LNCAP (cell line): ENCODE results near the gene MTRF1.

Experiments used
- TF ChIP-seq, protein P1 (sequence below): fragments of 450-650 bp; IDR thresholded peaks from 2 replicates; pipeline ENCODE4 v1.5.1; 2017; ENCODE audit warnings: mild to moderate bottlenecking

MTRF1 gene

DNA sequence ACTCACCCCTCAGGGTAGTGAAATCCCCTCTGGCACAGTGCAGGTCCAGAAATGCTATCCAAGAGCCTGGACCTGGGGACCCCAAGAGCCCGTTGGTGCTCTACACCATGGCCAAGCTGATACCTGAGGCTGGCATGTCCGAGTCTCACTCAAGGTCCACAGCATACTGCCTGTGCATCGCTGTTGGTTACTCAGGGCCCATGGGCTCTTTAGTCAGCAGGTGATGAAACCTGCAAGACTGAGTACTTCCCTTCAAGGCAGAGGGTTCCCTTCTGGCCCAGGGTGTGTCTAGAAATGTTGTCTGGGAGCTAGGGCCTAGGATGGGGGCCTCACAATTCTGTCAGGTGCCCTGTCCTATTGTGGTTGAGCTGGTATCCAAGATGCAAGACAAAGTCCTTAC is 49.5 kb downstream of the MTRF1 start:
- TF ChIP-seq, protein P1, sequence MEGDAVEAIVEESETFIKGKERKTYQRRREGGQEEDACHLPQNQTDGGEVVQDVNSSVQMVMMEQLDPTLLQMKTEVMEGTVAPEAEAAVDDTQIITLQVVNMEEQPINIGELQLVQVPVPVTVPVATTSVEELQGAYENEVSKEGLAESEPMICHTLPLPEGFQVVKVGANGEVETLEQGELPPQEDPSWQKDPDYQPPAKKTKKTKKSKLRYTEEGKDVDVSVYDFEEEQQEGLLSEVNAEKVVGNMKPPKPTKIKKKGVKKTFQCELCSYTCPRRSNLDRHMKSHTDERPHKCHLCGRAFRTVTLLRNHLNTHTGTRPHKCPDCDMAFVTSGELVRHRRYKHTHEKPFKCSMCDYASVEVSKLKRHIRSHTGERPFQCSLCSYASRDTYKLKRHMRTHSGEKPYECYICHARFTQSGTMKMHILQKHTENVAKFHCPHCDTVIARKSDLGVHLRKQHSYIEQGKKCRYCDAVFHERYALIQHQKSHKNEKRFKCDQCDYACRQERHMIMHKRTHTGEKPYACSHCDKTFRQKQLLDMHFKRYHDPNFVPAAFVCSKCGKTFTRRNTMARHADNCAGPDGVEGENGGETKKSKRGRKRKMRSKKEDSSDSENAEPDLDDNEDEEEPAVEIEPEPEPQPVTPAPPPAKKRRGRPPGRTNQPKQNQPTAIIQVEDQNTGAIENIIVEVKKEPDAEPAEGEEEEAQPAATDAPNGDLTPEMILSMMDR, result no peak

DNA sequence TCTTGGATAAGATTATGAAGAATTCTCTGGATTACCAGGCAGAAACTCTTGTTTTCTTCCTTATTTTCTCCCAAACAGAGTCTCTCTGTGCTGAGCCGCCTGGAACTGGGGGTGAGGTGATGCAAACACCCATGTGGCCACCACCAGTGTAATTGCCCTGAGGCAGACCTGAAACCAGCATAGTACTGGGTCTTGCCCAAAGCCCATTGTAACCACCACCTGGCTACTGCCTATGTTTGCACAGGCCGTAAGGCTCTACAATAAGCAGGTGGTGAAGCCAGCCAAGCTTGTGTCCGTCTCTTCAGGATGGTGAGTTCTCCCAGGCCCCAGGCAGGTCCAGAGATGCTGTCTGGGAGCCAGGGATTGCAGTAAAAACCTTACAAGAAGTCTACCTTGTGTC is 50.1 kb downstream of the MTRF1 start:
- TF ChIP-seq, protein P1, result no peak

DNA sequence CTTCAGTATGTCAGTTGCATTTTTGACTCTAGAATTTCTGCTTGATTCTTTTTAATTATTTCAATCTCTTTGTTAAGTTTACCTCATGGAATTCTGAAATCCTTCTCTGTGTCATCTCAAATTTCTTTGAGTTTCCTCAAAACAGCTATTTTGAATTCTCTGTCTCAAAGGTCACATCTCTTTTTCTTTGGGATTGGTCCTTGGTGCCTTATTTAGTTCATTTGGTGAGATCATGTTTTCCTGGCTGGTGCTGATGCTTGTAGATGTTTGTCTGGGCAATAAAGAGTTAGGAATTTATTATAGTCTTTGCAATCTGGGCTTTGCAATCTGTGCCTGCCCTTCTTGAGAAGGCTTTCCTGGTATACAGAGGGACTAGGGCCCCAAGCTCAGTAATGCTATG is 50.5 kb downstream of the MTRF1 start:
- TF ChIP-seq, protein P1, result no peak

DNA sequence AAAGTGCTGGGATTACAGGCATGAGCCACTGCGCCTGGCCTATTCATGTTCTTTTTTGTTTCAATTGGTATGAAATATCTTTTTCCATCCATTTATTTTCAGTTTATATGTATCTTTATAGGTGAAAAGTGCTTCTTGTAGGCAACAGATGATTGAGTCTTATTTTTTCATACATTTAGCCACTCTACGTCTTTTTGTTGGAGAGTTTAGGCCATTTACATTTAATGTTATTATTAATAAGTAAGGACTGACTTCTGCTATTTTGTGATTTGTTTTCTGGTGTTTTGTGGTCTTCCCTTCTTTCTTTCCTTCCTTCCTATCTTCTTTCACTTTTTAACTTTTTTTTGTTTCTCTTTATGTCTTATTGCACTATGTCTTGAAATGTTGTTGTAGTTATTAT is 52.3 kb downstream of the MTRF1 start:
- TF ChIP-seq, protein P1, result no peak

DNA sequence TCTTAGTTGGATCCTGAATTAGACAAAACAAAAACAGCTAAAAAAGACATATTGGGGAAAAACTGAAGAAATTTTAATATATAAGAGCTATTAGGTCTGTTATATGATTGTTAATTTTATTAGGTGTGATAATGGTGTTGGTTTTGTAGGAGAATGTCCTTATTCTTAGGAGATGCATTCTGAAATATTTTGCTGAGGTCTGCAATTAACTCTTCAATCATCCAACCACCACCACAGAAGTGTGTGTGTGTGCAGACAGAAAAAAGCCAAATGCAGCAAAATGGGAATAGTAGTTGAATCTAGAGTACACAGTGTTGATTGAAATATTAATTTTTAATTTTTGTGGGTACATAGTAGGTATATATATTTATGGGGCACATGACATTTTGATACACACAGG is 56.9 kb downstream of the MTRF1 start:
- TF ChIP-seq, protein P1, result no peak

DNA sequence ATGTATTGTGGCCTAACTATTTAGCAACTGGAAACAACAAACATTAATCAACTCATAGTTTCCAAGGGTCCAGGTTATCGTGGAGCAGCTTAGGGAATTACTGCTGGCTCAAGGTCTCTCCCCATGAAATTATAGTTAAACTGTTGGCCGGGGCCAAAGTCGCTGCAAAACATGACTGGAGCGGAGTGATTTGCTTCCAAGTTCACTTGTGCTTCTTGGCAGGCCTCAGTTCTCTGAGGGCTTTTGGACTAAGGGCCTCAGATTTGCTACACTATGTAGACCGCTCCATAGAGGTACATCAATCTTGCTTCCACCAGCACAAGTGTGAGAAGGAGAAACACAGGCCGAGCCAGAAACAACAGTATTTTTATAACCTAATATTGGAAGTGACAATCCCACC is 59.6 kb downstream of the MTRF1 start:
- TF ChIP-seq, protein P1, result no peak

DNA sequence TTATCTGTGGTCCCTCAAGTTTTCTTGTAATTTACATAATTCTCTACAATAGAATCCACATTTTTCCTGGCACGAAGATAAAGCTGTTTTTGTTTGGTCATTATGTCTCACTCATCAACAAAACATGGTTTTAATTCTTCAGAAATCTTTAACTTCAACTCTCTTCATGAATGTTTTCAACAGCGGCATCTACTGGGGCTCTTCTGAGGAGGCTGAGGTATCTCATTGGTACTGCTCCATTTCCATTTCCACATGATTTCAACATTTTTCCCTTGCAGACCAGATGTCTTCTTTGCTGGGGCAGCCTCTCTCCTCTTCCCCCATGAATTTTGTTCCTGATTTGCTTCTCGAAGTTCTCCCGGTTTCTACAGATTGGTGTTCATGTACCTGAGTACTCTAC is 63.2 kb downstream of the MTRF1 start:
- TF ChIP-seq, protein P1, result no peak

DNA sequence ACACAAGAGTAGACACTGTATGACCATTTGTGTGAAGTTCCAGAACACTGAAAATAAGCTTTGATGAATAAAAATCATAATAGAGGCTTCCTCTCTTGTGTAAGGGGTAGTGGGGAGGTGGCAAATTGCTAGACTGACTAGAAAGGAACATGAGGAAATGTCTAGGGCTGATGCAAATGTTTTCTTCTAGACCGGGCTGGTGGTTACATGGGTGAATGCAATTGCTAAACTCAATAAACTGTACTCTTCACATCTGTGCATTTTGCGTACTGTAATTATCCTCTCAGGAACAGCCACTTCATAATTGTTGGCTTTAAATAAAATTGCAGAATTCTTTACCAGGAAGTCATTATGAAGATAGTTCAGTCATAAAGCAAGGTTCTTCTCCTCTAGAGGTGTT is 63.9 kb downstream of the MTRF1 start:
- TF ChIP-seq, protein P1, result no peak
